ENCODE measurements around the gene SPSB2. TPM values are rescaled to one million over a fixed set of nuclear protein-coding genes. Genes with fewer than 3 reads are reported as not detected.
A peak's percentile ranks its signal among the peaks of the same experiment; 100 is the strongest.

The SPSB2 gene
- total and polyA plus RNA-seq, 2 donors from 2014 or later = 19.0 to 21.3 TPM

DNA sequence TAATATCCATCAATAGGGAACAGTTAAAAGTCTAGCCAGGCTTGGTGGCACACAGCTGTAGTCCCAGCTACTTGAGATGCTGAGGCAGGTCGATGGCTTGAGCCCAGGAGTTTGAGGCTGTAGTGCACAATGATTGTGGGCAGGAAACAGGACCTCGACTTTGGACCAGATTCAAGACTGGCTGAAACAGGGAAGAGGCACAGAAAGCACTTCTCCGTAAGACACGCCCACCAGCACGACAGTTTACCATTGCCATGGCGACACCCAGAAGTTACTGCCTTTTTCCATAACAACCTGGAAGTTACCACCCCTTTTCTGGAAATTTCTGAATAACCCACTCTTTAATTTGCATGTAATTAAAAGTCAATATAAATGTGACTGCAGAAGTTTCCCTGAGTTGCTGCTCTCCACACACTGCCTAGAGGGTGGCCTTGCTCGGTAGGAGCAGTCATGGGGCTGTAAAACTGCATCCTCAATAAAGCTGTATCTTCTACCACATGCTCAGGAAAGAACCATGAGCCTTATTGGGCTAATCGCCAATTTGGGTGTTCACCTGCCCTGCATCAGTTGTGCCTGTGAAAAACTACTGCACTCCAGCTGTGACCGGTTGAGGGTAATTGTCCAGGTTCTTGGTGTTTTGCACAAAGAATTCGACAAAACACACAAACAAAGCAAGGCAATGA, 26.9 kb upstream of the SPSB2 start:
- H3K4me1 ChIP-seq (ENCODE audit: control insufficient read depth in 2 of 3, insufficient read depth in 2 of 3, low read depth in 1 of 3, low read length in 3 of 3) = peaks cover 0 to 8% (median 0%) of the 10 kb centered on the region in 3 donors
- TF ChIP-seq, protein P1, sequence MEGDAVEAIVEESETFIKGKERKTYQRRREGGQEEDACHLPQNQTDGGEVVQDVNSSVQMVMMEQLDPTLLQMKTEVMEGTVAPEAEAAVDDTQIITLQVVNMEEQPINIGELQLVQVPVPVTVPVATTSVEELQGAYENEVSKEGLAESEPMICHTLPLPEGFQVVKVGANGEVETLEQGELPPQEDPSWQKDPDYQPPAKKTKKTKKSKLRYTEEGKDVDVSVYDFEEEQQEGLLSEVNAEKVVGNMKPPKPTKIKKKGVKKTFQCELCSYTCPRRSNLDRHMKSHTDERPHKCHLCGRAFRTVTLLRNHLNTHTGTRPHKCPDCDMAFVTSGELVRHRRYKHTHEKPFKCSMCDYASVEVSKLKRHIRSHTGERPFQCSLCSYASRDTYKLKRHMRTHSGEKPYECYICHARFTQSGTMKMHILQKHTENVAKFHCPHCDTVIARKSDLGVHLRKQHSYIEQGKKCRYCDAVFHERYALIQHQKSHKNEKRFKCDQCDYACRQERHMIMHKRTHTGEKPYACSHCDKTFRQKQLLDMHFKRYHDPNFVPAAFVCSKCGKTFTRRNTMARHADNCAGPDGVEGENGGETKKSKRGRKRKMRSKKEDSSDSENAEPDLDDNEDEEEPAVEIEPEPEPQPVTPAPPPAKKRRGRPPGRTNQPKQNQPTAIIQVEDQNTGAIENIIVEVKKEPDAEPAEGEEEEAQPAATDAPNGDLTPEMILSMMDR (IDR thresholded peaks at IDR 0.05; ENCODE audit: borderline replicate concordance, extremely low read depth, insufficient read depth) = no peak
- H3K9me3 ChIP-seq (ENCODE audit: control insufficient read depth in 2 of 3, insufficient read depth in 1 of 3, low read length in 3 of 3) = no peaks in the 10 kb centered on the region
- H3K36me3 ChIP-seq (ENCODE audit: control insufficient read depth in 2 of 3, insufficient read depth in 3 of 3, low read length in 3 of 3) = no peaks in the 10 kb centered on the region
- no peak overlapping the region for H3K9ac ChIP-seq (ENCODE audit: low read length in 3 of 3)
- no peak for FAIRE-seq
- intact Hi-C loops (cut with DNase I) = no loop called here
- H3K27me3 ChIP-seq (ENCODE audit: control insufficient read depth, insufficient read depth, low read length) = no peaks in the 10 kb centered on the region
- peak overlapping the region in 1 of 2 donors; percentile 23 for H3K27ac ChIP-seq (ENCODE audit: low read depth in 2 of 2, low read length in 2 of 2)
- H3K4me3 ChIP-seq (ENCODE audit: low read length in 3 of 3) = no peak overlapping the region
- peak in 3 of 5 donors; percentile 24 to 85 (median 71) for DNase-seq

DNA sequence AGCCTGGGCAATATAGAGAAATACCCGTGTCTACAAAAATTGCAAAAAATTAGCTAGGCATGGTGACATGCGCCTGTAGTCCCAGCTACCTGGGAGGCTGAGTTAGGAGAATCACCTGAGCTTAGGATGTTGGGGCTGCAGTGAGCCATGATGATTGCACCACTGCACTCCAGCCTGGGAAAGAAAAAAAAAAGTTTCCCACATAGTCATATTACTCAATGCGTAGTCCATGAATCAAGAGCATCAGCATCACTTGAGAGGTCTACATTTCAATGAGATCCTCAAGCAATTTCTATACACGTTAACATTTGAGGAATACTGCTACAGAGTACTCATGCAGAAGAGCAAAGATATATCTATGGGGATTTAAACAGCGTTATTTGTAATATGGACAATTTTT, 26.3 kb upstream of the SPSB2 start:
- no peak overlapping the region for H3K9ac ChIP-seq (ENCODE audit: low read length in 3 of 3)
- no peak overlapping the region for H3K27ac ChIP-seq (ENCODE audit: low read depth in 2 of 2, low read length in 2 of 2)
- H3K27me3 ChIP-seq (ENCODE audit: control insufficient read depth, insufficient read depth, low read length) = no peaks in the 10 kb centered on the region
- DNase-seq (no peak), FAIRE-seq (no peak)
- no peaks in the 10 kb centered on the region for H3K9me3 ChIP-seq (ENCODE audit: control insufficient read depth in 2 of 3, insufficient read depth in 1 of 3, low read length in 3 of 3)
- H3K4me3 ChIP-seq (ENCODE audit: low read length in 3 of 3) = no peak overlapping the region
- H3K36me3 ChIP-seq (ENCODE audit: control insufficient read depth in 2 of 3, insufficient read depth in 3 of 3, low read length in 3 of 3) = no peaks in the 10 kb centered on the region
- TF ChIP-seq, protein P1 (IDR thresholded peaks at IDR 0.05; ENCODE audit: borderline replicate concordance, extremely low read depth, insufficient read depth) = no peak
- peaks cover 0 to 5% (median 0%) of the 10 kb centered on the region in 3 donors for H3K4me1 ChIP-seq (ENCODE audit: control insufficient read depth in 2 of 3, insufficient read depth in 2 of 3, low read depth in 1 of 3, low read length in 3 of 3)
- intact Hi-C loops (cut with DNase I) = no loop called here

DNA sequence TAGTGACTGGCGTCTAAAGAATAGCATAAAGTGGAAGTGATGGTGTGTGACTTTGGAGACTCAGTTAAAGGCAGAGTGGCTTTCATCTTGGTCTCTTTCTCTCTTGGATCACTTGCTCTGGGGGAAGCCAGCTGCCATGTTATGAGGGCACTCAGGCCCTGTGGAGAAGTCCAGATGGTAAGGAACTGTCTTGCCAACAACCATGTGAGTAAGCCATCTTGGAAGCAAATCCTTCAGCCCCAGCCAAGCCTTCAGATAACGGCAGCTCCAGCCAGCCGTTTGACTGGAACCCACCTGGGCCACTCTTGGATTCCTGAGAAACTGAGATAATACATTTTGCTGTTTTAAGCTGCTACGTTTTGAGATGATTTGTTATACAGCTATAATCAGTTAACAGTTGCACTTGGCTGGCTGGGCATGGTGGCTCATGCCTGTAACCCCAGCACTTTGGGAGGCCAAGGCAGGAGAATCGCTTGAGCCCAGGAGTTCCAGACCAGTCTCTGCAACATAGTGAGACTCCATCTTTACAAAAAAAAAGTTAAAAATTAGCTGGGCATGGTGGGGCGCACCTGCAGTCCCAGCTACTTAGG, 23.8 kb upstream of the SPSB2 start:
- H3K27me3 ChIP-seq (ENCODE audit: control insufficient read depth, insufficient read depth, low read length) = no peaks in the 10 kb centered on the region
- FAIRE-seq = no peak
- no peak overlapping the region for H3K27ac ChIP-seq (ENCODE audit: low read depth in 2 of 2, low read length in 2 of 2)
- DNase-seq = peak in 1 of 5 donors; percentile 25
- TF ChIP-seq, protein P1 (IDR thresholded peaks at IDR 0.05; ENCODE audit: borderline replicate concordance, extremely low read depth, insufficient read depth) = no peak
- no peak overlapping the region for H3K9ac ChIP-seq (ENCODE audit: low read length in 3 of 3)
- no peaks in the 10 kb centered on the region for H3K36me3 ChIP-seq (ENCODE audit: control insufficient read depth in 2 of 3, insufficient read depth in 3 of 3, low read length in 3 of 3)
- no peaks in the 10 kb centered on the region for H3K4me1 ChIP-seq (ENCODE audit: control insufficient read depth in 2 of 3, insufficient read depth in 2 of 3, low read depth in 1 of 3, low read length in 3 of 3)
- H3K4me3 ChIP-seq (ENCODE audit: low read length in 3 of 3) = no peak overlapping the region
- intact Hi-C loops (cut with DNase I) = no loop called here
- no peaks in the 10 kb centered on the region for H3K9me3 ChIP-seq (ENCODE audit: control insufficient read depth in 2 of 3, insufficient read depth in 1 of 3, low read length in 3 of 3)
